K562 (cell line): ENCODE data around the gene ATF6B. TPM values are rescaled to one million over a fixed set of nuclear protein-coding genes. Genes with fewer than 3 reads are reported as not detected.

Experiments
- EZH2 ChIP-seq: IDR thresholded peaks from 2 replicates; pipeline ENCODE4 v1.6.1; 2012; ENCODE audit warnings: low read depth, mild to moderate bottlenecking, inconsistent platforms, low read length, borderline replicate concordance
- MEIS2 ChIP-seq: fragments of 450-650 bp; IDR thresholded peaks from 2 replicates; pipeline ENCODE4 v1.6.1; 2014; ENCODE audit warnings: mild to moderate bottlenecking; ENCODE audit not compliant: partially characterized antibody
- MTA1 ChIP-seq: fragments of 450-650 bp; IDR thresholded peaks from 2 replicates; pipeline ENCODE4 v1.6.1; 2017; ENCODE audit warnings: borderline replicate concordance
- NCOR1 ChIP-seq: fragments of 450-650 bp; IDR thresholded peaks from 2 replicates; pipeline ENCODE4 v1.6.1; 2016; ENCODE audit warnings: mild to moderate bottlenecking, moderate library complexity
- SUPT5H ChIP-seq: fragments of 450-650 bp; IDR thresholded peaks from 2 replicates; pipeline ENCODE4 v1.6.1; 2016
- TSC22D4 ChIP-seq: fragments of 450-650 bp; IDR thresholded peaks from 2 replicates; pipeline ENCODE4 v1.6.1; 2016; ENCODE audit warnings: missing genetic modification characterization, missing biosample characterization, control low read depth
- ZNF263 ChIP-seq: sonication (generic); formaldehyde crosslinking; IDR thresholded peaks from 2 replicates; pipeline ENCODE4 v1.8.0; 2022; ENCODE audit warnings: mild to moderate bottlenecking, missing genetic modification reagents, borderline replicate concordance
- polyA plus RNA-seq, 8 experiments: library from polyadenylated mRNA; depleted of rRNA in 4 of 8; stranded (reverse) in 5 of 8; unstranded in 3 of 8; fragments of >200 nt; fragmentation: Nextera tagmentation in 2 of 8; fragmentation: Illumina TruSeq in 1 of 8; extraction: Ambion mirVana in 2 of 8; extraction: Trizol in 1 of 8; gene quantifications; 2 replicates each; pipeline versions ENCODE4 v1.2.1 to v1.2.3, GENCODE V29; 2011 to 2014; ENCODE audit warnings: inconsistent platforms in 1 of 8, missing spikeins in 1 of 8
- total RNA-seq, 7 experiments: library from RNA; depleted of rRNA in 6 of 7; stranded (reverse); fragments of >200 nt in 6 of 7; fragmentation: Illumina TruSeq in 2 of 7; extraction: Trizol in 2 of 7; gene quantifications; 2 replicates each; pipeline versions ENCODE4 v1.2.1 to v1.2.3, GENCODE V29; 2011 to 2021; ENCODE audit warnings: low replicate concordance in 1 of 7
- TF ChIP-seq, protein P1 (sequence below), 3 experiments: fragments of 200-800 bp in 1 of 3; sonication (Bioruptor generic) in 1 of 3; sonication (generic) in 1 of 3; formaldehyde crosslinking in 1 of 3; IDR thresholded peaks; 2 replicates each; pipeline versions ENCODE4 v1.6.1 to v1.8.0; 2016 to 2022; ENCODE audit warnings: mild to moderate bottlenecking in 2 of 3, missing compliant biosample characterization in 2 of 3, missing genetic modification characterization in 2 of 3, missing genetic modification reagents in 1 of 3
- TF ChIP-seq, protein P2 (sequence below): fragments of 450-650 bp; formaldehyde crosslinking; IDR thresholded peaks from 2 replicates; pipeline ENCODE4 v1.4.0; 2022; ENCODE audit warnings: missing genetic modification characterization
- TF ChIP-seq, protein P3 (sequence below): fragments of 450-650 bp; IDR thresholded peaks from 2 replicates; pipeline ENCODE4 v1.6.1; 2018; ENCODE audit not compliant: partially characterized antibody
- TF ChIP-seq, protein P4 (sequence below), 3 experiments: IDR thresholded peaks in 2 of 3; conservative IDR thresholded peaks in 1 of 3; 2 replicates each; pipeline ENCODE4 v1.5.1; 2011 to 2012; ENCODE audit warnings: low read length in 3 of 3, mild to moderate bottlenecking in 3 of 3, control low read depth in 2 of 3, improper control_type of control experiment in 1 of 3, inconsistent platforms in 1 of 3, low read depth in 1 of 3, mixed read lengths in 1 of 3, moderate library complexity in 1 of 3; ENCODE audit not compliant: insufficient read depth in 2 of 3
- TF ChIP-seq, protein P5 (sequence below): fragments of 200-800 bp; sonication (Bioruptor generic); IDR thresholded peaks from 2 replicates; pipeline ENCODE4 v1.6.1; 2016; ENCODE audit warnings: missing genetic modification characterization, missing compliant biosample characterization

The ATF6B gene
- total and polyA plus RNA-seq, 9 of the 15 experiments (the other 6 are each of a cell fraction or from before 2014, with no cell fraction given): 20.7 to 131 (median 31.7) TPM

DNA sequence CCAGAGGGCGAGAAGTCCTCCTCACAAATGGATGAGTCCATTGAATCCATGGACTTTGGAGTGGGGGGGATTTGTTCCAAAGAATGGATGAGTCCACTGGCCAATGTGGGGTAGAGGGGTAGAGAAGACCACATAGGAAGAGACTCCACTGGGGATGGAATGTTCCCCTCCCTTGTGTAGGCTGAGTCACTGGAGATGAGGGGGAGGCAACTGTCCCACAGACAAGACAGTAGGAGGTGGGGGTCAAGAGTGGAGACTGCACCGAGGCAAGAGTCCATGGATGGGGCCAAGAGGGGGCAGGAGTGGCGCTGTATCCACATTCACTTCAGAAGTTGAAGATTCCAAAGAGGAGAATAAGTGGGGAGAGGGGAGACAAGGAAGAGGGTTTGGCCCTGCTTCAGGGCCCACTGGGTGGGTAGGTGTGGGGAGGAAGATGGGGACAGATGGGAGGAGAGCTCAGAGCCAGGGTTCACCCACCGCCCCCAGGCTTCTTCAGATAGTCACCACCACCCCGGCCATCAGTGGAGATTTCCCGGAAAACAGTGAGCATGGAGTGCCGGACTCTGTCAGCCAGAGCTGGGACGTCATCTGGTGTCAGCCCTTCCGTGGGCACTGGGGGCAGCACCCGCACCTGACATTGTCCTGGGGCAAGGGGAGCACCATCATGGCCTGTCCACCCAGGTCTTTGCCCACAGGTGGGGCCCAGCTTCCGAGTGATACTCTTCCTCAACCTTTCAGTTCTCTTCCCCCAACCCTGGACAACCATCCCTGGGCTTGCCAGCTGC is 41.0 kb upstream of the ATF6B start (continued):
- TF ChIP-seq, protein P1, sequence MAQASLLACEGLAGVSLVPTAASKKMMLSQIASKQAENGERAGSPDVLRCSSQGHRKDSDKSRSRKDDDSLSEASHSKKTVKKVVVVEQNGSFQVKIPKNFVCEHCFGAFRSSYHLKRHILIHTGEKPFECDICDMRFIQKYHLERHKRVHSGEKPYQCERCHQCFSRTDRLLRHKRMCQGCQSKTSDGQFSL (CRISPR knock-in tag; IDR thresholded peaks at IDR 0.05): peak; percentile 74; the same call in 1 of the 2 replicates
- TF ChIP-seq, protein P1 (tag; IDR thresholded peaks at IDR 0.05): no peak
- TF ChIP-seq, protein P2, sequence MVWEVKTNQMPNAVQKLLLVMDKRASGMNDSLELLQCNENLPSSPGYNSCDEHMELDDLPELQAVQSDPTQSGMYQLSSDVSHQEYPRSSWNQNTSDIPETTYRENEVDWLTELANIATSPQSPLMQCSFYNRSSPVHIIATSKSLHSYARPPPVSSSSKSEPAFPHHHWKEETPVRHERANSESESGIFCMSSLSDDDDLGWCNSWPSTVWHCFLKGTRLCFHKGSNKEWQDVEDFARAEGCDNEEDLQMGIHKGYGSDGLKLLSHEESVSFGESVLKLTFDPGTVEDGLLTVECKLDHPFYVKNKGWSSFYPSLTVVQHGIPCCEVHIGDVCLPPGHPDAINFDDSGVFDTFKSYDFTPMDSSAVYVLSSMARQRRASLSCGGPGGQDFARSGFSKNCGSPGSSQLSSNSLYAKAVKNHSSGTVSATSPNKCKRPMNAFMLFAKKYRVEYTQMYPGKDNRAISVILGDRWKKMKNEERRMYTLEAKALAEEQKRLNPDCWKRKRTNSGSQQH (CRISPR knock-in tag): 0 out of 2 replicates have a peak, but pooled peaks have one; percentile 51
- TF ChIP-seq, protein P3, sequence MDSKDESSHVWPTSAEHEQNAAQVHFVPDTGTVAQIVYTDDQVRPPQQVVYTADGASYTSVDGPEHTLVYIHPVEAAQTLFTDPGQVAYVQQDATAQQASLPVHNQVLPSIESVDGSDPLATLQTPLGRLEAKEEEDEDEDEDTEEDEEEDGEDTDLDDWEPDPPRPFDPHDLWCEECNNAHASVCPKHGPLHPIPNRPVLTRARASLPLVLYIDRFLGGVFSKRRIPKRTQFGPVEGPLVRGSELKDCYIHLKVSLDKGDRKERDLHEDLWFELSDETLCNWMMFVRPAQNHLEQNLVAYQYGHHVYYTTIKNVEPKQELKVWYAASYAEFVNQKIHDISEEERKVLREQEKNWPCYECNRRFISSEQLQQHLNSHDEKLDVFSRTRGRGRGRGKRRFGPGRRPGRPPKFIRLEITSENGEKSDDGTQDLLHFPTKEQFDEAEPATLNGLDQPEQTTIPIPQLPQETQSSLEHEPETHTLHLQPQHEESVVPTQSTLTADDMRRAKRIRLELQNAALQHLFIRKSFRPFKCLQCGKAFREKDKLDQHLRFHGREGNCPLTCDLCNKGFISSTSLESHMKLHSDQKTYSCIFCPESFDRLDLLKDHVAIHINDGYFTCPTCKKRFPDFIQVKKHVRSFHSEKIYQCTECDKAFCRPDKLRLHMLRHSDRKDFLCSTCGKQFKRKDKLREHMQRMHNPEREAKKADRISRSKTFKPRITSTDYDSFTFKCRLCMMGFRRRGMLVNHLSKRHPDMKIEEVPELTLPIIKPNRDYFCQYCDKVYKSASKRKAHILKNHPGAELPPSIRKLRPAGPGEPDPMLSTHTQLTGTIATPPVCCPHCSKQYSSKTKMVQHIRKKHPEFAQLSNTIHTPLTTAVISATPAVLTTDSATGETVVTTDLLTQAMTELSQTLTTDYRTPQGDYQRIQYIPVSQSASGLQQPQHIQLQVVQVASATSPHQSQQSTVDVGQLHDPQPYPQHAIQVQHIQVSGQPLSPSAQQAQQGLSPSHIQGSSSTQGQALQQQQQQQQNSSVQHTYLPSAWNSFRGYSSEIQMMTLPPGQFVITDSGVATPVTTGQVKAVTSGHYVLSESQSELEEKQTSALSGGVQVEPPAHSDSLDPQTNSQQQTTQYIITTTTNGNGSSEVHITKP: peak; percentile 97
- TF ChIP-seq, protein P4, sequence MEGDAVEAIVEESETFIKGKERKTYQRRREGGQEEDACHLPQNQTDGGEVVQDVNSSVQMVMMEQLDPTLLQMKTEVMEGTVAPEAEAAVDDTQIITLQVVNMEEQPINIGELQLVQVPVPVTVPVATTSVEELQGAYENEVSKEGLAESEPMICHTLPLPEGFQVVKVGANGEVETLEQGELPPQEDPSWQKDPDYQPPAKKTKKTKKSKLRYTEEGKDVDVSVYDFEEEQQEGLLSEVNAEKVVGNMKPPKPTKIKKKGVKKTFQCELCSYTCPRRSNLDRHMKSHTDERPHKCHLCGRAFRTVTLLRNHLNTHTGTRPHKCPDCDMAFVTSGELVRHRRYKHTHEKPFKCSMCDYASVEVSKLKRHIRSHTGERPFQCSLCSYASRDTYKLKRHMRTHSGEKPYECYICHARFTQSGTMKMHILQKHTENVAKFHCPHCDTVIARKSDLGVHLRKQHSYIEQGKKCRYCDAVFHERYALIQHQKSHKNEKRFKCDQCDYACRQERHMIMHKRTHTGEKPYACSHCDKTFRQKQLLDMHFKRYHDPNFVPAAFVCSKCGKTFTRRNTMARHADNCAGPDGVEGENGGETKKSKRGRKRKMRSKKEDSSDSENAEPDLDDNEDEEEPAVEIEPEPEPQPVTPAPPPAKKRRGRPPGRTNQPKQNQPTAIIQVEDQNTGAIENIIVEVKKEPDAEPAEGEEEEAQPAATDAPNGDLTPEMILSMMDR (IDR thresholded peaks at IDR 0.05 in 2 of 3, conservative IDR thresholded peaks at IDR 0.05 in 1 of 3; ENCODE audit: insufficient read depth in 2 of 3, low read depth in 1 of 3, low read length in 3 of 3): peak in 2 of 3 experiments; percentile 11 to 24; a peak in 3 of 6 replicates
- TF ChIP-seq TSC22D4 (tag) (no peak), ZNF263 (CRISPR knock-in tag) (peak; percentile 45; the same call in 1 of the 2 replicates), MTA1 (peak; percentile 36), MEIS2 (no peak), EZH2 (no peak), NCOR1 (peak; percentile 73), SUPT5H (peak; percentile 63; the same call in 1 of the 2 replicates)
- TF ChIP-seq, protein P5, sequence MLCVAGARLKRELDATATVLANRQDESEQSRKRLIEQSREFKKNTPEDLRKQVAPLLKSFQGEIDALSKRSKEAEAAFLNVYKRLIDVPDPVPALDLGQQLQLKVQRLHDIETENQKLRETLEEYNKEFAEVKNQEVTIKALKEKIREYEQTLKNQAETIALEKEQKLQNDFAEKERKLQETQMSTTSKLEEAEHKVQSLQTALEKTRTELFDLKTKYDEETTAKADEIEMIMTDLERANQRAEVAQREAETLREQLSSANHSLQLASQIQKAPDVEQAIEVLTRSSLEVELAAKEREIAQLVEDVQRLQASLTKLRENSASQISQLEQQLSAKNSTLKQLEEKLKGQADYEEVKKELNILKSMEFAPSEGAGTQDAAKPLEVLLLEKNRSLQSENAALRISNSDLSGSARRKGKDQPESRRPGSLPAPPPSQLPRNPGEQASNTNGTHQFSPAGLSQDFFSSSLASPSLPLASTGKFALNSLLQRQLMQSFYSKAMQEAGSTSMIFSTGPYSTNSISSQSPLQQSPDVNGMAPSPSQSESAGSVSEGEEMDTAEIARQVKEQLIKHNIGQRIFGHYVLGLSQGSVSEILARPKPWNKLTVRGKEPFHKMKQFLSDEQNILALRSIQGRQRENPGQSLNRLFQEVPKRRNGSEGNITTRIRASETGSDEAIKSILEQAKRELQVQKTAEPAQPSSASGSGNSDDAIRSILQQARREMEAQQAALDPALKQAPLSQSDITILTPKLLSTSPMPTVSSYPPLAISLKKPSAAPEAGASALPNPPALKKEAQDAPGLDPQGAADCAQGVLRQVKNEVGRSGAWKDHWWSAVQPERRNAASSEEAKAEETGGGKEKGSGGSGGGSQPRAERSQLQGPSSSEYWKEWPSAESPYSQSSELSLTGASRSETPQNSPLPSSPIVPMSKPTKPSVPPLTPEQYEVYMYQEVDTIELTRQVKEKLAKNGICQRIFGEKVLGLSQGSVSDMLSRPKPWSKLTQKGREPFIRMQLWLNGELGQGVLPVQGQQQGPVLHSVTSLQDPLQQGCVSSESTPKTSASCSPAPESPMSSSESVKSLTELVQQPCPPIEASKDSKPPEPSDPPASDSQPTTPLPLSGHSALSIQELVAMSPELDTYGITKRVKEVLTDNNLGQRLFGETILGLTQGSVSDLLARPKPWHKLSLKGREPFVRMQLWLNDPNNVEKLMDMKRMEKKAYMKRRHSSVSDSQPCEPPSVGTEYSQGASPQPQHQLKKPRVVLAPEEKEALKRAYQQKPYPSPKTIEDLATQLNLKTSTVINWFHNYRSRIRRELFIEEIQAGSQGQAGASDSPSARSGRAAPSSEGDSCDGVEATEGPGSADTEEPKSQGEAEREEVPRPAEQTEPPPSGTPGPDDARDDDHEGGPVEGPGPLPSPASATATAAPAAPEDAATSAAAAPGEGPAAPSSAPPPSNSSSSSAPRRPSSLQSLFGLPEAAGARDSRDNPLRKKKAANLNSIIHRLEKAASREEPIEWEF (CRISPR knock-in tag): 0 out of 2 replicates have a peak, but pooled peaks have one; percentile 42
